Daoy (cell line): ENCODE data around the gene TACC2. TPM values are rescaled to one million over a fixed set of nuclear protein-coding genes. Genes with fewer than 3 reads are reported as not detected.
A peak's percentile ranks its signal among the peaks of the same experiment; 100 is the strongest.

Source experiments
- DNase-seq: peaks from one replicate; pipeline ENCODE4 v3.0.0-alpha.2; 2015; ENCODE audit warnings: low read depth
- total RNA-seq: library from RNA; depleted of rRNA; stranded (reverse); fragments of >200 nt; shearing (Covaris generic); gene quantifications from 2 replicates; pipeline ENCODE4 v1.2.3, GENCODE V29; 2014

Gene TACC2
- total RNA-seq, 1 experiment from 2014 or later = 10.1 TPM

DNA sequence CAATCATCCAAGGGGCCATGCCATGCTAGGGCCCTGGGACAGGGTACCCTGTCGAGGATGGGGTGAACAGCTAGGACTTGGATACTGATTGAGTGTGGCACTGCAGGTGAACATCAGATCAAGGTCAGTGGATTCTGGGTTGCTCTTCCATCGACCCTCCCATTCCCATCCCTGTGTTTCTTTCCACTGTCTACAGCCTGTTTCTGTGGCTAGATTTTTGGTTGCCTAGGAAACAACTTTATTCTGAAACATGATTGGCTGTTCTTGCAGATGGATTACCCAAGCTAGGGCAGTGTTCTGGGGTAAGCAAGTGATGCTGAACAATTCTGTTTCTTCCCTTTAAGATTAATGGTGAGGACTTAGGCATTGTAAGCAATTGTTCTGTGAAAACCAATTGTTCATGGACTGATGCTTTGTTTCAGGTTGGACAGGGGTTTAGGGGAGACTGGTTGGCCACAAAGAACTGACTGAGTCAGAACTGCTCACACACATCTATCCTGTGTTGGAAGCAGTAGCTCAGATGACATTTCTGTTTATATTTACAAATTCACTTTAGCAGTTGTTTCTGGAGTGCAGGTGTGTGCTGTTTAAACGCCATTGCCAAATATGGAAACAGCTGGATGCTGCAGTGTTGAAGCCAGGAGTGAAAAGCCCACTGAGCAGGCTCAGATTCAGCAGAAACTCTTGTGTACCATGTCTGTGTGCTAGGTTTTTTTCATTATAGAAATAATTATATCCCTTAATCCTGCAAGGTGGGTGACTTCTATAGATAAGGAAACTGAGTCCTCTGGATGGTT lies 179.8 kb downstream of the TACC2 start:
- DNase-seq = no peak

GRCh38 chr10:122170802-122171201 lies 181.8 kb downstream of the TACC2 start:
- no peak for DNase-seq

DNA sequence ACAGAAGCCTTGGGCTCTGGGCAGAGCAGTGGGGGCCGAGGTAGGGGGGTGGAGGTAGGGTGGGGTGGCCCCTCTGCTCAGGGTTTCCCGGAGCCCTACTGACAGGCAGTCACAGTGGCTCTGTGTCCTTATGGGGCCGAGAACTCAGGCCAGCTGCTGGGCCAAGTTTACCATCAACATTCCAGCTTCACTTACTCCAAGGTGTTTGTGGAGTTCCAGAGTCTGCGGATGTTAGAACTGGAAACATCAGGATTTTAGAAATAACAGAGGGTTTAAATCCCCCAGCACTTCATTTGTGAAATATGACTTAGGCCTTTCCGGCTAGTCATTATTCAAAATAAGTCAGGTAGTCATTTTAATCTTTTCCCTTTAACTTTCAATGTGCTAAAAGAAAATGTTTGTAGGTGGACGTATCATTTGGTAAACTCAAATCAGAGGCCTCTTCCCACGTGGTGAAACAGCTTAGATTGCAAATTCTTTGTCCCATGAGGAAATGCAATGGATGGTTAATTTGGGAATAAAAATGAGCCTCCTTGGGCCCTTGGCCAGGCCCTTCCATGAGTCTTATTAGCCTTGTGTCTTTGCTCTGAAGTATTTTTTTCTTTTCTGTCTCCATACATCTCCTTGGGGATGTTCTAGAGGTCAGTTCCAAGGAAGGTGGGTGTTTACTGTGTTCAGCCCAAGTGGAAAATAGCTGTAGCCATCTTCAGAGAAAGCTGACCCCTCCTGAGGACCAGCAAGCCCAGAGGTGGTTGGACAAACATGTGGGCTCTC lies 182.5 kb downstream of the TACC2 start:
- no peak for DNase-seq

- no peak for DNase-seq
Measured at GRCh38 chr10:122172361-122173008, 183.5 kb downstream of the TACC2 start.

GRCh38 chr10:122173337-122173736 lies 184.4 kb downstream of the TACC2 start:
- no peak for DNase-seq

GRCh38 chr10:122173766-122174435 lies 184.9 kb downstream of the TACC2 start:
- DNase-seq = no peak

DNA sequence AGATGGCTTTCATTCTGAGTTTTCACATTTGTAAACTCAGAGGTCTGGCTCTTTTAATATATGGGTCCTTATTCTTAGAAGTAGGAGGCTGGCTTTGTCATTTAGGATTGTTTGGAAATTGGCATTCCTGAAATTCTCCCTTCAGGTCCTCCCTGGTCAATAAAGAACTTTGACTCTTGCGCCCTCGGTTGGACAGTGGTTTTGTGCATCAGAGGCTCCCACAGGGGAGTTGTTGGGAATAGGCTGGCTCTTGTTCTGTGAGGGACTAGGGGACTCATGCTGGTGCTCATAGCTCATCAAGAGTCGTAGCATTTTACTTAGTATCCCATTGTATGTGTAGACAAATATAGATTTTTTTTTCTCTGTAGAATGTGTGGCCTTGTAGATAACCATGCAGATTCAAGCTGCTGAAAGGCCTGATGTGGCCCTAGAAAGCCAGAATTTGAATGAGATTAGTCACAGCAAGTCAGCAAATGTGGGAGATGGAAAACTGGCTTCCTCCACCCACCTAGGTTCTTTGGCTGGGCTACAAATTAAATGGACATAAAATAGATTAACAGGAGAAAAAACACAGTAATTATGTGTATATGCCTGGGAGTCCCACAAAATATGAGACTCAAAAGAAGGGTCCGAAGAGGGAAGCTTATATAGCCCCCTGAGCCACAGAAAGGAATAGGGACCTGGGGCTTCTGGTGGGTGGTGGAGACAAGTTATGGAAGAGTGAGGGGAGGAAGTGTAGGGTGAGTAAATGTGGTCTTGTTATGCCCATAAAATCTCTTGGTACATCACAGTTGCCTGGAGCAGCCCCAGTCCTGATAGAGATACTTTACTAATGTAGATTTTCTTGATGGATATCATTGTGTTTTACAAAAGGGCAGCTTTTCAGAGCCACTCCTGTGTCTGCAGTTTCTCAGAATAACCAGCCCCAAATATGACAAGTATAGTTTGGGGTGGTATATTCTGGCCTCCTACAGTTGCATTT lies 187.6 kb downstream of the TACC2 start:
- DNase-seq = no peak

DNA sequence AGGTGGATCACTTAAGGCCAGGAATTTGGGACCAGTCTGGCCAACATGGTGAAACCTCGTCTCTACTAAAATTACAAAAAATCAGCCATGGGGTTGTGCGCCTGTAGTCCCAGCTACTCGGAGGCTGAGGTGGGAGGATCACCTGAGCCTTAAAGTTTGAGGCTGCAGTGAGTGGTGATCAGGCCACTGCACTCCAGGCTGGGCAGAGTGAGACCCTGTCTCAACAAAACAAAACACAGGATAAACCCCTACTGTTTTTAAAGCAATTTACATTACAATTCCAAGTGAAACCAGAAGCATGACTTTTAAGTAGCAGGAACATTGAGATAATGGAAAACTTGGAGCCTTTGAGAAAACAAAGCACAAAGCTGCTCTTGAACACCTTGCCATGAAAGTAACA lies 189.7 kb downstream of the TACC2 start:
- DNase-seq = no peak

GRCh38 chr10:122181041-122181732 lies 192.2 kb downstream of the TACC2 start:
- peak; percentile 22 for DNase-seq

DNA sequence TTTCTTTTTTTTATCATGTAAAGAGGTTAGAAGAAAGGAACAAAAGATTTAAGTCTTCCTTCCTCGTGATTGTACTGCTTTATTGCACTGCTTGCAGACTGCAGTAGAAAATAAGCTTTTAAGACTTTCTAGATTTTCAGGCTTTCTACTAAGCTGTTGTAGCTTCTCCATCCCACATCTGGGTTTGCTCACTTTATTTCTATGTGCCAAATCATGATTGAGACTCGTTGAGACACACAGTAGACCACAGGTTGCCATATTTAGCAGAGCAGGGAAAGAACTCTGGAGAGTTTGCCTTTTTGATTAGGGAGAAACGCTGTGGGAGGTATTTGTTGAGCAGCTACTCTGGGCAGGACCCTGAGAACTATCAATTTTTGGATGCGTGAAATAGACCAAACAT lies 192.9 kb downstream of the TACC2 start:
- no peak for DNase-seq

DNA sequence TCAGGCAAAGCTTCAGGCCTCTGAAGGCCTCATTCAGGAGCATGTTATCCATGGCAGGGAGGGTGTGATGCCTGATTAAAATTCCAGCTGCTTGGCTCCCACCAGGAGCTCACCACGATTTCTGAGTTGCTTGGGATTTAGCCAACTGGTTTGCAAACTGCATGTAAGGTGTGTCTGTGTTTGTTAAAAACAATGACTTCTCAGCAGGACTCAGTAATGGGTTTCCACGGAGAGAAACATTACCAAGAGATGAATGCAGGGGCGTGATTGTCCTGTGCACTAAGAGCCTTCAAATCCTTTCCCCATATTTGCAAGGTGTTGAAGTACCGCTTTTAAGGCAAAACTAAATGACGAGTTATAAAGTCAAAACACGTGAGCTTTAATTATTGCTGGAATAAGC lies 193.3 kb downstream of the TACC2 start:
- DNase-seq = peak; percentile 21

DNA sequence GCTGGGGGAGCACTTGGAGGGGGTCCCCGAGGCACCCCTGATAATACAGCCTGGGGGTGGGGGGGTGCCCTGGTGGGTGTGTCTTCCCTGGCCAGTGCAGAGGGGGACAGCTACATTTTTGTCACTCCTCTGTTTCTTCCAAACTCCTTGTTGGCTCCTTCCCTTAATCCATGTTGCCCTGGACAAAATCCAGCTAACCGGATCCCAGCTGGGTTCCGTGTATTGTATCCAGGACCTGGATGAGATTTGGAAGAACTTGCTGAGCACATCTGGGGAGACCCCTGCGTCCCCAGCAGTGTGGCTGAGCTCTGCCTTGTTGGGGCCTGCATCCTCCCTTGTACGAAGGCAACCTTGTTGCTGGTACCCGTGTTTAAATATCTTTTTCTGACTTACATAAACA lies 195.3 kb downstream of the TACC2 start:
- DNase-seq = no peak

- DNase-seq = no peak
Measured at GRCh38 chr10:122185643-122186042, 196.7 kb downstream of the TACC2 start.

GRCh38 chr10:122186816-122187810 lies 198.2 kb downstream of the TACC2 start:
- peak; percentile 20 for DNase-seq

GRCh38 chr10:122188706-122189105 lies 199.7 kb downstream of the TACC2 start:
- no peak for DNase-seq

GRCh38 chr10:122189185-122189584 lies 200.2 kb downstream of the TACC2 start:
- no peak for DNase-seq

DNA sequence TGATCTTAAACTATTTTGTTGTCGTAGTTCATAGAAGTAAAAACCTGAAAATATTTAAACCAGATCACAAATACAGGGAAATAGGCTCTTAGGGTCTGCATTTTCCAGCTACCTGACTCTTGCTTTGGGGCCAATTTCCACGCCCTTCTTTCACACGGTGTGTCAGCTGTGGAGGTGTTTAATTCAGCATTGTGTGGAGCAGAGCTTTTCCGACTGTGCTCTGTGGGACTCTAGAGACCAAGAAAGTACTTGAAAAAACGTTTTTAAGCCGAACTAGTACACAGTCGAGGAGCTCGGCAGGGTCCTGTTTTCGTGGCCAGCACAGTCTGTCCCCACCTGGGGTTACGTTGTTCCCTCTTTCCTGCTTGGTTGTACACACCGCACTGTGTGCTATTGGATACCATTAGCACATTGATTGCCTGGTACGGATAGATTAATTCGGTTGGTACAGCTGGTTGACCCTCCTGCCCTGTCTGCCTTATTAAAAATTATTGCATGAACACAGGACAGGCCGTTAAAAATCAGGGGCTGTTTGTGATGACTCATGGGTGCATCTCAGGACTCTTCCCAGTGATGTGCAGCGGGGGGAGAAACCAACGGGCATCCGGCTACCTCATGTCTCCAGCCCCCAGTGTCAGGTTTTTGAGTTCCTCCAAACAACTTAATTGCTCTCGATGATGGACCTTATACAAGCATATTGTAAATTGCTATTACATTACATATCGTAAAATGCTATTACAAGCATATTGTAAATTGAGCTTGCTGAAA lies 201.4 kb downstream of the TACC2 start:
- DNase-seq = no peak

GRCh38 chr10:122191936-122192541 lies 203.1 kb downstream of the TACC2 start:
- DNase-seq = no peak
